ENCODE results near the gene GPR37L1. TPM values are rescaled to one million over a fixed set of nuclear protein-coding genes. Genes with fewer than 3 reads are reported as not detected.
A peak's percentile ranks its signal among the peaks of the same experiment; 100 is the strongest.

Gene GPR37L1, protein sequence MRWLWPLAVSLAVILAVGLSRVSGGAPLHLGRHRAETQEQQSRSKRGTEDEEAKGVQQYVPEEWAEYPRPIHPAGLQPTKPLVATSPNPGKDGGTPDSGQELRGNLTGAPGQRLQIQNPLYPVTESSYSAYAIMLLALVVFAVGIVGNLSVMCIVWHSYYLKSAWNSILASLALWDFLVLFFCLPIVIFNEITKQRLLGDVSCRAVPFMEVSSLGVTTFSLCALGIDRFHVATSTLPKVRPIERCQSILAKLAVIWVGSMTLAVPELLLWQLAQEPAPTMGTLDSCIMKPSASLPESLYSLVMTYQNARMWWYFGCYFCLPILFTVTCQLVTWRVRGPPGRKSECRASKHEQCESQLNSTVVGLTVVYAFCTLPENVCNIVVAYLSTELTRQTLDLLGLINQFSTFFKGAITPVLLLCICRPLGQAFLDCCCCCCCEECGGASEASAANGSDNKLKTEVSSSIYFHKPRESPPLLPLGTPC
- total RNA-seq (under 1 TPM in 4 of 6 donors, not detected in 2; 0.03 to 0.25 (median 0.07) TPM), polyA plus RNA-seq (under 1 TPM; 0.02 to 0.11 TPM)

- no peaks in the 10 kb centered on the region for H3K4me1 ChIP-seq
- DNase-seq, result peak in 4 of 6 donors; percentile 60 to 83 (median 69)
- H3K9me3 ChIP-seq, result no peaks in the 10 kb centered on the region
- peak in 3 of 4 donors; percentile 56 to 68 (median 67) for ATAC-seq
- FAIRE-seq, result no peak
- H3K27me3 ChIP-seq, result no peaks in the 10 kb centered on the region
- H3K36me3 ChIP-seq, result no peaks in the 10 kb centered on the region
- intact Hi-C loops (cut with DNase I), result loop anchor here in 2 of 3 donors (5.0 kb wide), 1 partner anchor 120 kb away; no protein-coding TSS in a partner anchor
- H3K4me3 ChIP-seq, result no peak within 1 kb of the TSS
- H3K27ac ChIP-seq, result no peak within 1 kb of the TSS
- WGBS, 2 donors, result 44 to 48% methylated on average over 18 to 19 of the region's 19 CpGs
- TF ChIP-seq, protein P1, sequence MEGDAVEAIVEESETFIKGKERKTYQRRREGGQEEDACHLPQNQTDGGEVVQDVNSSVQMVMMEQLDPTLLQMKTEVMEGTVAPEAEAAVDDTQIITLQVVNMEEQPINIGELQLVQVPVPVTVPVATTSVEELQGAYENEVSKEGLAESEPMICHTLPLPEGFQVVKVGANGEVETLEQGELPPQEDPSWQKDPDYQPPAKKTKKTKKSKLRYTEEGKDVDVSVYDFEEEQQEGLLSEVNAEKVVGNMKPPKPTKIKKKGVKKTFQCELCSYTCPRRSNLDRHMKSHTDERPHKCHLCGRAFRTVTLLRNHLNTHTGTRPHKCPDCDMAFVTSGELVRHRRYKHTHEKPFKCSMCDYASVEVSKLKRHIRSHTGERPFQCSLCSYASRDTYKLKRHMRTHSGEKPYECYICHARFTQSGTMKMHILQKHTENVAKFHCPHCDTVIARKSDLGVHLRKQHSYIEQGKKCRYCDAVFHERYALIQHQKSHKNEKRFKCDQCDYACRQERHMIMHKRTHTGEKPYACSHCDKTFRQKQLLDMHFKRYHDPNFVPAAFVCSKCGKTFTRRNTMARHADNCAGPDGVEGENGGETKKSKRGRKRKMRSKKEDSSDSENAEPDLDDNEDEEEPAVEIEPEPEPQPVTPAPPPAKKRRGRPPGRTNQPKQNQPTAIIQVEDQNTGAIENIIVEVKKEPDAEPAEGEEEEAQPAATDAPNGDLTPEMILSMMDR (IDR thresholded peaks at IDR 0.05), result peak in 1 of 4 donors; percentile 13
Measured at GRCh38 chr1:202122639-202123335, at the start of gene GPR37L1. TSS of gene GPR37L1 (plus strand) at chr1:202122917. CDS start at chr1:202122964, 47 bp downstream.

- 94 to 96% methylated on average over 9 of the region's 9 CpGs for WGBS, 2 donors
- FAIRE-seq (no peak), ATAC-seq (no peak), DNase-seq (no peak)
- no peaks in the 10 kb centered on the region for H3K9me3 ChIP-seq
- intact Hi-C loops (cut with DNase I), result no loop called here
- H3K4me1 ChIP-seq, result peaks cover 13 to 37% (median 22%) of the 10 kb centered on the region in 3 donors
- TF ChIP-seq, protein P1 (IDR thresholded peaks at IDR 0.05), result no peak
- no peaks in the 10 kb centered on the region for H3K27me3 ChIP-seq
- no peak overlapping the region for H3K4me3 ChIP-seq
- no peak overlapping the region for H3K27ac ChIP-seq
- no peaks in the 10 kb centered on the region for H3K36me3 ChIP-seq
Measured at GRCh38 chr1:202073206-202073605, 49.5 kb upstream of the GPR37L1 start.

DNA sequence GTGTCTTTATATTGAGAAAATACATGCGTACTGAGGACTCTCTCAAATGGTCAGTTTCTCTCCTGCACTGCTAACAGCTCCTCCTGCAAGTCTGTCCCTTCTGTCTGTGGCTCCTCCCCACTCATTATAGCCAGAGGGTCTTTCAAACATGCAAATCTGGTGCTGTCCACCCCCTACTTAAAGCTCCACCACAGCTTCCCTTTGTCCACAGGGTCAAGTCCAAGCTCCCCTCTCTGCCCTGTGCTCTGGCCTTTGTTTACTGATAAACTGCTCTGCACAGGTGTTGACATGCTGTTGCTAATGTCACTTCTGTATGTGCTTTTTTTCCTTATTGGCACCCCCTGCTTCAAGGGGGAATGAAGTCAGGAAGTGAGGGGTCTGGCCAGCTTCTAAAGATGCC, 47.7 kb upstream of the GPR37L1 start:
- TF ChIP-seq, protein P1 (IDR thresholded peaks at IDR 0.05), result no peak
- FAIRE-seq (no peak), ATAC-seq (peak in 3 of 4 donors; percentile 9 to 18 (median 10)), DNase-seq (no peak)
- peak overlapping the region in 3 of 4 donors; percentile 0 to 38 (median 17) for H3K27ac ChIP-seq
- no peaks in the 10 kb centered on the region for H3K36me3 ChIP-seq
- H3K4me1 ChIP-seq, result peaks cover 13 to 29% (median 19%) of the 10 kb centered on the region in 3 donors
- no peak overlapping the region for H3K4me3 ChIP-seq
- WGBS, 2 donors, result 76 to 78% methylated on average over 1 of the region's 1 CpG
- intact Hi-C loops (cut with DNase I), result no loop called here
- no peaks in the 10 kb centered on the region for H3K27me3 ChIP-seq
- H3K9me3 ChIP-seq, result no peaks in the 10 kb centered on the region

DNA sequence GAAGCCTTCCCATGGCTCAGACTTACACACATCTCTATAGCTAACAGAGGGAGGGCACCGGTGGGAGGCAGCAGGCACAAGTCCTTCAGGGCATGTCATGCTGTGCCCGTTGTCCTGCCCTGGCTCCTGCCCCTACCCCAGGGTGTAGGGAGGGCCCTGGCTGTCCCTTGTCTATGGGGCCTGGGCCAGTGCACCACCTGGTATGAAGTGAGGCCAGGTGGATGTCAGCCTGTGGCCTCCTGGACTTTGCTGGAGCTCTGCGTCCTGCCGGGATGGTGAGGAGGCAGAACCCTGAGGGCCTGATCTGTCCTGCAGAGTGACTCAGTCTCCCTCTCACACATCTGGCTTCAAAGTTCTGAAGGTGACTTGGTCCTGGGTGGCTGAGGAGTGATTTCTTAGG, 47.3 kb upstream of the GPR37L1 start:
- peak in 5 of 6 donors; percentile 55 to 84 (median 67) for DNase-seq
- Histone ChIP-seq H3K9me3 (no peaks in the 10 kb centered on the region), H3K27ac (peak overlapping the region in 3 of 4 donors; percentile 0 to 47 (median 38)), H3K4me1 (peaks cover 13 to 25% (median 15%) of the 10 kb centered on the region in 3 donors), H3K4me3 (no peak overlapping the region), H3K36me3 (no peaks in the 10 kb centered on the region), H3K27me3 (no peaks in the 10 kb centered on the region)
- ATAC-seq, result peak; percentile 74 to 85 (median 80)
- intact Hi-C loops (cut with DNase I), result no loop called here
- no peak for FAIRE-seq
- TF ChIP-seq, protein P1 (IDR thresholded peaks at IDR 0.05), result no peak
- WGBS, 2 donors, result 32 to 38% methylated on average over 4 of the region's 4 CpGs
